Lung (tissue), 12 donors: Measurements from ENCODE around the gene CERS1. TPM values are rescaled to one million over a fixed set of nuclear protein-coding genes. Genes with fewer than 3 reads are reported as not detected.
A peak's percentile ranks its signal among the peaks of the same experiment; 100 is the strongest.
"Not testable (repeated sequence)": the region's sequence is repeated elsewhere in the genome, so short reads cannot be mapped to it uniquely, and the experiment has no call there.

Source experiments
- ATAC-seq: fragments of 200-7000 bp; cut with Tn5 transposase; one replicate; pipeline ENCODE4 v1.9.1; 2020; ENCODE audit warnings: moderate number of reproducible peaks; ENCODE audit not compliant: insufficient read depth, low FRiP score
- DNase-seq, 3 donors: peaks; one replicate each; pipeline ENCODE4 v3.0.0-alpha.2; 2013 to 2017
- H3K27ac ChIP-seq, 2 donors: one replicate each; pipeline ENCODE4 v1.5.1; 2013; ENCODE audit warnings: mild to moderate bottlenecking in 2 of 2, moderate library complexity in 2 of 2, control low read depth in 1 of 2, inconsistent platforms in 1 of 2, low read depth in 1 of 2, low read length in 1 of 2
- H3K27me3 ChIP-seq, 3 donors: one replicate each; pipeline ENCODE4 v1.5.1; 2013; ENCODE audit warnings: low read length in 2 of 3; ENCODE audit not compliant: control insufficient read depth in 3 of 3, insufficient read depth in 3 of 3
- H3K36me3 ChIP-seq, 4 donors: one replicate each; pipeline ENCODE4 v1.5.1; 2013; ENCODE audit warnings: low read length in 4 of 4, mild to moderate bottlenecking in 1 of 4, moderate library complexity in 1 of 4; ENCODE audit not compliant: control insufficient read depth in 4 of 4, insufficient read depth in 4 of 4
- H3K4me1 ChIP-seq, 5 donors: one replicate each; pipeline ENCODE4 v1.5.1; 2013; ENCODE audit warnings: low read length in 5 of 5, mild to moderate bottlenecking in 2 of 5, moderate library complexity in 1 of 5; ENCODE audit not compliant: control insufficient read depth in 5 of 5, insufficient read depth in 5 of 5
- H3K4me3 ChIP-seq: one replicate; pipeline ENCODE4 v1.5.1; 2013; ENCODE audit warnings: mild to moderate bottlenecking, control low read depth, moderate library complexity
- H3K9ac ChIP-seq, 2 donors: one replicate each; pipeline ENCODE4 v1.5.1; 2013; ENCODE audit warnings: low read length in 2 of 2, control low read depth in 1 of 2; ENCODE audit not compliant: insufficient read depth in 1 of 2
- H3K9me3 ChIP-seq, 4 donors: one replicate each; pipeline ENCODE4 v1.5.1; 2013; ENCODE audit warnings: low read length in 3 of 4, mild to moderate bottlenecking in 1 of 4, moderate library complexity in 1 of 4; ENCODE audit not compliant: control insufficient read depth in 4 of 4, insufficient read depth in 3 of 4
- WGBS, 2 donors: extraction: QIAGEN DNeasy Blood & Tissue Kit; methylation state at CpG; one replicate each; pipeline ENCODE4 v1.1.7; 2013; 5-methylcytosine and 5-hydroxymethylcytosine counted together
- polyA plus RNA-seq, 2 donors: library from polyadenylated mRNA; stranded (reverse); fragments of 200-250 nt; gene quantifications; one replicate each; pipeline ENCODE4 v1.2.1, GENCODE V29; 2013
- total RNA-seq, 2 donors: library from RNA; depleted of rRNA in 1 of 2; stranded (reverse); fragments of >200 nt in 1 of 2; gene quantifications; one replicate each; pipeline ENCODE4 v1.2.1, GENCODE V29; 2014 to 2021
- TF ChIP-seq, protein P1 (sequence below): IDR thresholded peaks from 2 replicates; pipeline ENCODE4 v1.5.1; 2012; ENCODE audit warnings: mild to moderate bottlenecking; ENCODE audit errors: control extremely low read depth, extremely low read depth
- donor health status: control.
- donor health status: control.
- donor health status: Bipolar disorder and iron deficiency.
- donor health status: healthy.
- donor health status: DM: yes; HTN: yes; CAD: no.

The CERS1 gene
- total and polyA plus RNA-seq, 4 donors = 0.14 to 1.7 (median 0.35) TPM

DNA sequence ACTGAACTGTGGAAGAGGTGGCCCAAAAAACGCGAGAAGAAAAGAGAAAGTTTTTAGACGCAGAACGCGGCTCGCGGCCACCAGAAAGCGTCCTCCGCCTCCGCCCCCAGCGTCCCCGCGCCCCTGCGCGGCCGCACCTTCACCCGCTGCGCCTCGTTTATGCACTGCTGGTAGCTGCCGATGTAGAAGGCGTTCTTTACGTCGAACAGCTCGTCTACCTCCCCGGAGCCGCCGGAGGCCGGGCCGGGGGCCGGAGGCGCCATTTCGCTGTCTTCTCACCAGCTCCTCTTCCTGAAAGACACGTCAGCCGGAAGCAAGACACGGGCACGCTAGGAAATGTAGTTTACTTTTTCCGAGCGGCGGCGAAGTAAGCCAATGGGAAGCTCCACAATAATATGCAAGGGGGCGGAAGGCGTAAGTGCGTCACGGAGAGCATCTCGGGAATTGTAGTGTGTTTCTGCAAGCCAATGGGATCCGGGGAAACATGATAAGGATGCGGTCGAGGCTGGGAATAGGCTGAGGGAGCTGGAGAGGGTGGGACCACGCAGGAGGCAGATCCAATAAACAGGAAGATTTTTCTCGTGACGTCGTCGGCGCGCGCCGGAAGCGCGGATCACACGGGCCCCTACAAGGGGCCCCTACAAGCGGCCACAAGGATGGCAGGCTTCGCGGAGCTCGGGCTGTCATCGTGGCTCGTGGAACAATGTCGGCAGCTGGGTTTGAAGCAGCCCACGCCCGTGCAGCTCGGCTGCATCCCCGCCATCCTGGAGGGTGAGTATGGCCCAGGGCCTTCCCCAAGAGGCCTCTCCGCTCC is 23.3 kb upstream of the CERS1 start, which contains the start of the genes COPE and DDX49:
Gene COPE, minus strand, starts transcription at position 302 of the 814 bp plus-strand sequence. Its CDS starts 39 bp downstream, at position 263.
Gene DDX49, plus strand, starts transcription at position 630 of the 814 bp plus-strand sequence. Its CDS starts 27 bp downstream, at position 657.
- WGBS, 2 donors = 0 to 1% methylated on average over 72 of the region's 72 CpGs
- H3K4me1 ChIP-seq = peaks cover 0 to 21% (median 6%) of the 10 kb centered on the region in 5 donors
- TF ChIP-seq, protein P1, sequence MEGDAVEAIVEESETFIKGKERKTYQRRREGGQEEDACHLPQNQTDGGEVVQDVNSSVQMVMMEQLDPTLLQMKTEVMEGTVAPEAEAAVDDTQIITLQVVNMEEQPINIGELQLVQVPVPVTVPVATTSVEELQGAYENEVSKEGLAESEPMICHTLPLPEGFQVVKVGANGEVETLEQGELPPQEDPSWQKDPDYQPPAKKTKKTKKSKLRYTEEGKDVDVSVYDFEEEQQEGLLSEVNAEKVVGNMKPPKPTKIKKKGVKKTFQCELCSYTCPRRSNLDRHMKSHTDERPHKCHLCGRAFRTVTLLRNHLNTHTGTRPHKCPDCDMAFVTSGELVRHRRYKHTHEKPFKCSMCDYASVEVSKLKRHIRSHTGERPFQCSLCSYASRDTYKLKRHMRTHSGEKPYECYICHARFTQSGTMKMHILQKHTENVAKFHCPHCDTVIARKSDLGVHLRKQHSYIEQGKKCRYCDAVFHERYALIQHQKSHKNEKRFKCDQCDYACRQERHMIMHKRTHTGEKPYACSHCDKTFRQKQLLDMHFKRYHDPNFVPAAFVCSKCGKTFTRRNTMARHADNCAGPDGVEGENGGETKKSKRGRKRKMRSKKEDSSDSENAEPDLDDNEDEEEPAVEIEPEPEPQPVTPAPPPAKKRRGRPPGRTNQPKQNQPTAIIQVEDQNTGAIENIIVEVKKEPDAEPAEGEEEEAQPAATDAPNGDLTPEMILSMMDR = no peak

DNA sequence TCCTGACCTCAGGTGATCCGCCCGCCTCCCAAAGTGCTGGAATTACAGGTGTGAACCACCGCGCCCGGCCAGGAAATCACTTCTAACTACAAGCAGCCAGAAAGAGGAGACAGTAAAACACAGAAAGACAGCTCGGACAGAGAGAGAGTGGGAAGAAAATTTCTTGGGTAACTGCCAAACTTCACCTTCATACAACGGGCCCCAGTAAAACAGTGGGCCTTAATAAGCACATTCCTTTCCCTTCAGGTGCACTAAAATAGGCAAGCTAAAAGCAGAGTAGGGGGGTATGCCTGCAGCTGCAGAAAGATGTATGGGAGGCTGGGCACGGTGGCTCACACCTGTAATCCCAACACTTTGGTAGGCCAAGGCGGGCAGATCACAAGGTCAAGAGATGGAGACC is 21.6 kb upstream of the CERS1 start:
- H3K27ac ChIP-seq, H3K4me3 ChIP-seq, ATAC-seq, DNase-seq, H3K27me3 ChIP-seq, H3K9ac ChIP-seq, H3K9me3 ChIP-seq: not testable (repeated sequence)
- peaks cover 0 to 34% (median 20%) of the 10 kb centered on the region in 4 donors for H3K36me3 ChIP-seq
- peaks cover 0 to 21% (median 6%) of the 10 kb centered on the region in 5 donors for H3K4me1 ChIP-seq
- WGBS, 2 donors = 87 to 88% methylated on average over 9 of the region's 9 CpGs

More for the DNA sequence above, 23.3 kb upstream of the CERS1 start, which contains the start of the genes COPE and DDX49:
- H3K36me3 ChIP-seq = peaks cover under 1 to 38% (median 15%) of the 10 kb centered on the region in 4 donors
- DNase-seq (peak; percentile 99 to 100 (median 100)), ATAC-seq (peak; percentile 98)
- peak within 1 kb of the TSS; percentile 94 for H3K27ac ChIP-seq
- peak within 1 kb of the TSS; percentile 91 for H3K9ac ChIP-seq
- H3K27me3 ChIP-seq = no peaks in the 10 kb centered on the region
- H3K4me3 ChIP-seq = peak within 1 kb of the TSS; percentile 95
- no peaks in the 10 kb centered on the region for H3K9me3 ChIP-seq

DNA sequence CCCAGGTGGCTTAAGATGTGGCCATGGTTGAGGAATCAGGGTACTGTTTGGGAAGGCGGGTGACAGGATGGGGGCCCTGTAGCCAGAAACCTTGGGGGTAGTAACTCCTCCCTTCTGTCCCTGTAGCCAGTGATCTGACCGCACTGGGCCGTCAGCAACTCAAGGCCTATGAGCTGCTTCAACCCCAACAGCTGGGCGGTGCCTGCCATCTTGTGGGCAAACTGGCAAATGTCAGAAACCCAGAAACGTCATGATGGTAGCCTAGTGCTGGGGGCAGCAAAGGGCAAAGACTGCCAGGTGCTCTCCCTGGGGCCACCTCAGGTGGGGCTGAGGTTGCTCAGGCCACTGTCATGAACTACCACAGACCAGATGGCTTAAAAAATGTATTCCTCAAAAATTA is 19.7 kb upstream of the CERS1 start:
- Histone ChIP-seq H3K4me3 (no peak overlapping the region), H3K9ac (no peak overlapping the region), H3K4me1 (peaks cover 0 to 19% (median 6%) of the 10 kb centered on the region in 5 donors), H3K36me3 (peaks cover 0 to 26% (median 15%) of the 10 kb centered on the region in 4 donors), H3K27ac (no peak overlapping the region), H3K27me3 (no peaks in the 10 kb centered on the region), H3K9me3 (no peaks in the 10 kb centered on the region)
- 57 to 67% methylated on average over 5 of the region's 5 CpGs for WGBS, 2 donors
- DNase-seq (peak; percentile 33 to 45 (median 39)), ATAC-seq (no peak)
- TF ChIP-seq, protein P1 = peak; percentile 0

DNA sequence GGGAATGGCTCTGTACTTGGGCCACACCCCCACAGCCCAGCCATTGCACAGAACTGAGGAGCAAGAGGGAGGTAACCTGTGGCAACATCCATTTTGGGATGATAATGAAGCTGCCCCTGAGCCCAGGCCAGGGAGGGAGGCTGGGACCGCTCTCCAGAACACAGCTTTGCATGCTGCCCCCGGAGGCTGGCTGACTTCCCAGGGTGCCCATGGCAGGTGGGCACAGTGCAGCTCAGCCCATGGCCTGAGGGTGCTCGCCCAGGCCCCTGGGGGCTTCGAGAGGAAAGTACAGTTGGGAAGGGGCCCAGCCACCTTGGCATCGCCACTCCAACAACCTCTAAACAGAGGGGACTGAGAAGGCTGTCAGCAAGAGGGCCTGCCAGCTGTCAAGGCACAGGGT is 17.5 kb upstream of the CERS1 start:
- no peak overlapping the region for H3K9ac ChIP-seq
- TF ChIP-seq, protein P1 = no peak
- no peak overlapping the region for H3K4me3 ChIP-seq
- H3K9me3 ChIP-seq = no peaks in the 10 kb centered on the region
- DNase-seq (no peak), ATAC-seq (no peak)
- H3K27me3 ChIP-seq = no peaks in the 10 kb centered on the region
- H3K4me1 ChIP-seq = peaks cover 0 to 10% (median 0%) of the 10 kb centered on the region in 5 donors
- peaks cover 0 to 37% (median 16%) of the 10 kb centered on the region in 4 donors for H3K36me3 ChIP-seq
- no peak overlapping the region for H3K27ac ChIP-seq
- WGBS, 2 donors = 91 to 95% methylated on average over 5 of the region's 5 CpGs
